HG03139 (cell line): Measurements from ENCODE around the gene ZNF846.
"Not testable (repeated sequence)": the region's sequence is repeated elsewhere in the genome, so short reads cannot be mapped to it uniquely, and the experiment has no call there.

Experiments
- ATAC-seq: cut with Tn5 transposase; IDR thresholded peaks from one replicate; pipeline ENCODE4 v1.9.1; 2021; ENCODE audit not compliant: unreplicated experiment

The ZNF846 gene

DNA sequence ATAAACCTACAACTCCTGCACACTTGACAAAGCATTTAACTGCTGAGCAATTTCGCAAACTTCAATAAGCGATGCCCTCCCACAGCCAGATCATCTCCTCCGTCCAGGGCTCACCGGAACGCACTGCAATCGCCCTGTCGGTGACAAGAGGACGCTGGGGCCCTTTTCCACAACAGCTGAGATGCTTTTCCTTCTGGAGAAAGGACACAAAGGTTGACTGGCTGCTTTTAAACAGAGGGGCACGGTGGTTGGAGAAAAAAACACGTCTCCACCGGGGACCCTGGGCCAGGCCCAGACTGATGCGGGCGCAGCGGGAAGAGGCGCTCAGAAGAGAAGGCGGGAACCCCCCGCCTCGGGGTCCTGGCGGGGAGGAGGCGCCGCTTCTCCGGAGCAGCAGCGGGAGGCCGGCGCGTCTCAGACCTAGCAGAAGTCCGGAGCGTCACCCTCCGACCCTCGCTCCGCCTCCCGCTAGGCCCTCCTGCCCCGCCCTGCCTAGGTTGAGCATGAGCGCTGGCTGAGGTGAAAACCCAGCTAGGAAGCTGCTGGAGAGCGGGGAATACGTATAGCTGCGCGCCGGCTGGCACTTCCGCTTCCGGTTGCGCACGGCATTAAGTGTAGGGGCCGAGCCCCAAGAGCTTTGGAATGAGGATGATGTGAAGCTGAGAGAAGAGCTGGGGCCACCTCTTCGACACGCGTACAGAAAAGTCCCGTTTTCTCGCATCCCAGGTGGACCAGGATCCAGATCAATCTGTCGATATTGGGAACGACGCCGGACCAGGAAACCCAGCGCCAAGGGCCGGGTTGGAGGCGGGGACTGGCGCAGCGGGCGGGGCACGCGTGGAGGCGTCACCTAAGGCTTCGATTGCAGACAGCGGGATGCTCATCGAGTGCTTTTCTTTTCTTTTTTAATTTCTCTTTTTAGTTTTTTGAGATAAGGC, at the start of gene ZNF846:
Gene ZNF846, minus strand, starts transcription at position 564 of the 938 bp plus-strand sequence. CDS start 3,788 bp downstream, outside the sequence.
- peak; percentile 93 for ATAC-seq

DNA sequence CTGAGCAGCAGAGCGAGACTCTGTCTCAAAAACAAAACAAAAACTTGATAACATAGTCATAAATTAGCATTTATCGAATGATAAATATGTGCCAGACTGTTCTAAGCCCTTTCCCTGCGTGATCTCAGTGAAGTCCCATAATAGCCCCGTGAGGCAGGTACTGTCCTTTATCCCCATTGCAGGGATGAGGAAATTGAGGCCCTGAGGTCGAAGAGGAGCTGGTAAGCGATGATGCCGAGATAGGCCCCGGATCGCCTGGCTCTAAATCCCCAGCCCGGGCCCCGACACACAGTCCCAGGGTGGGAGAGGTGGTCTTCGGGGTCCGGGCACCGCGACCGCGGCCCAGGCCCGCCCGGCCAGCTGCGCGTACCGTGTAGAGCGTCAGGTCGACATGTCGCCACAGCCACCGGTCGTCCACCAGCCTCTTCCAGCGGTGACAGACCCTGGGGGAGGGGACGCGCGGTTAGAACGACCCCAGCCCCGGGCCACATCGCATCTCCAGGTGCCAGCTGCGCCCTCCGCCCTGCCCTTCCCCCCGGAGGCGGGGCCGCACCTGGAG, 49.7 kb upstream of the ZNF846 start:
- ATAC-seq, result no peak

DNA sequence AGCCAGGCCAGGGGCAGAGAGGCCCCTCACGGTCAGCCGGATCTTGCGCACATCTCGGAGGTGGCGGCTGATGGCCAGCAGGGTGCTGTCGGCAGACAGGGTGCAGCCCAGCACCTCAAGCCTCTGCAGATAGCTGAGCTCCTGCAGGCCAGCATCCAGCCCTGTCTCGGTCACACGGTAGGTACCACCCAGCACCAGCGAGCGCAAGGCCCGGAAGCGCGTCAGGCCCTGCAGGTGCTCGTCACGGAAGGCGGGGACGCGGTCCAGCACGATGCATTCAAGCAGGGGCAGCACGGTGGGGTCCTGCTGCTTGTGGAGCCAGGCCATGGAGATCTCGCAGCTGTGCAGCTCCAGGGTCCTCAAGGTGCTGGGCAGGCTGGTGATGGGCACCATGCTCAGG, 42.6 kb upstream of the ZNF846 start:
- no peak for ATAC-seq

- no peak for ATAC-seq
Measured at GRCh38 chr19:9808855-9809824, 40.6 kb upstream of the ZNF846 start.

DNA sequence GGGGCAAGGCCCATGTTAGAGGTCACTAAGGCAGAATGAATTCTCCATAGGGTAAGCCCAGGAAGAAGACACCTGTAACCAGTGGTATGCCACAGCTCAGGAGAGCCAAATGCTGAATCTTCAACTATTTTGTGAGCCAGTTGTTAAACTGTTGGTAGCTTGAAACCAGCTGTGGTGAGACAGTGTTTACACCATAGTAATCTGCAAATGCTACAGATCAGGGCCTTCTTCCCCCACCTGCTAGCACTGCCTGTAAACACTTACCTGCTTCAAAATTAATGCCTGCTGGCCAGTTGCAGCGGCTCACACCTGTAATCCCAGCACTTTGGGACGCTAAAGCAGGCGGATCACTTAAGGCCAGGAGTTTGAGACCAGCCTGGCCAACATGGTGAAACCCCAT, 38.3 kb upstream of the ZNF846 start:
- ATAC-seq, result no peak

DNA sequence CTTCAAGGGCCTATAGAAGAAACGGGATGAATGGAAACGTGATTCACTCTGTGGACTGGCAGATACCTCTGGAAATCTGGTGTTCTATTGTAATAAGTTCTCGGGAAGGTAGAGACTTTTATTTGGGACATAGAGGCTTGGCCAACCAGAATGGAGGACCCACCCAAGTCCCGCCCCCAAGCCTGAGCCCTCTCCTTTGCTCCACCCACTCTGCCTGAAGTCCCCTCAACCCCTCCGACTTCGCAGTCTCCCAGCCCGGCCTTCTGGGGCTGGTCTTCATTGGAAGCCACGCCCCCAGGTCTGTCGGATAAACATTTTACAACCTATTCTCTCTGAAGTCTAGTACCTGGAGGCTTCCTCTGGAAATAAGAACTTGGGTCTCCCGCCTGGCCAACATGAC, 33.4 kb upstream of the ZNF846 start:
- no peak for ATAC-seq

DNA sequence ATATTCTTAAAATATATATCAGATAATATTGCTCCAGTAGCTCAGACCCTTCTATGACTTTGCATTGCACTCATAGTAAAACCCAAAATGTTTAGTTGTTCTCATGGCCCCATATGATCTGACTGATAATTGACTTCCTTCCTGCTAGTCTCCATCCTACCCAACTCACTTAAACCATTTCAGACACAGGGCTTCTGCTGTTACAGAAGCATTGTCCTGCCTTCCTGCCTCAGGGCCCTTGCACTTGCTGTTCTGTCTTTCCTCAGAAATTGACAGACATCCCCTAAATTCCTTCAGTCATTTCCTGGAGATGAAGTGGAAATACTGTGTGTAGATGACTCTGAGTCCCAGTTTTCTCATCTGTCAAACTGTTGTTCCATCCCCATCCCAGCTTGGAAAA, 30.6 kb upstream of the ZNF846 start:
- ATAC-seq, result no peak

DNA sequence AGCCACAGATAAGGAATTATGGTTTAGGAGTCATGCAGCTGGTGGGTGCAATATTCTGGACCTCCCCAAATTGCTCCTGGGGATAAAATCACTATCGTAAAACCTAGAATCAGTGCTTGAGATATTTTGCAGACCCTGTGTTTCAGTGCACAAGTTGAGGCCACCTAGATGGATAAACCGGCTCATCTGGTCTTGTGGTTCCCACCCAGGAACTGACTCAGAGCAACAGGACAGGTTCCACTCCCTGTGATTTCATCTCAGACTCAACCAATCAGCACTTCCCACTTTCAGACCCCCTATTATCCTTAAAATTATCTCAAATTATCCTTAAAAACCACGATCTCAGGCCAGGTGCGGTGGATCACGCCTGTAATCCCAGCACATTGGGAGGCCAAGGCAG, 29.3 kb upstream of the ZNF846 start:
- ATAC-seq, result no peak

DNA sequence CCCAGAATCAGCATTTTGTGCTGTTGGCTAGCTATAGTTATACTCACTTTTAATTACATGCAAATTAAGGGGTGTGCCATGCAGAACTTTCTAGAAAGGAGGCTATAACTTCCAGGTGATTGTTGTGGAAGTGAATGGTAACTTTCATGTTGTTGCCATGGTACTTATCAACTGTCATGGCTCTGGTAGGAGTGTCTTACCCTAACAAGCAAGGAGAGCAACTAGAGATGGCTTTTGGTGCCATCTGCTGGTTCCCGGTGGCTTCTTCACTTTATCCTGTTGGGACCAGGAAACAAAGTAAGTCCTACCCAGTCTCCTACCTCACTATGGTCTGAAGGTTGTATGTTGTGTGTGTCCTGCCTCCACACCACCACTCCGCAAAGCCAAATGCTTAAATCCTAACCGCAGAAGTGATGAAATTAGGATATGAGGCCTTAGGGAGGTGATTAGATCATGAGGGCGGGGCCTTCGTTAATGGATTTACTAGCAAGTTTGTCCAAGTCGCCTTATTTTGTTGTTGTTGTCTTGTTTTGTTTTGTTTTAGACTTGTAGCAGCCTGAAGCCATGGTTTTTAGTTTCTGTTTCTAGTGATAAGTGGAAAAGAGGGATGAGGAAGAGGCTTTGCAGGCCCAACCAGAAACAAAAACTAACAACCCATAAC, 27.7 kb upstream of the ZNF846 start:
- ATAC-seq, result no peak

DNA sequence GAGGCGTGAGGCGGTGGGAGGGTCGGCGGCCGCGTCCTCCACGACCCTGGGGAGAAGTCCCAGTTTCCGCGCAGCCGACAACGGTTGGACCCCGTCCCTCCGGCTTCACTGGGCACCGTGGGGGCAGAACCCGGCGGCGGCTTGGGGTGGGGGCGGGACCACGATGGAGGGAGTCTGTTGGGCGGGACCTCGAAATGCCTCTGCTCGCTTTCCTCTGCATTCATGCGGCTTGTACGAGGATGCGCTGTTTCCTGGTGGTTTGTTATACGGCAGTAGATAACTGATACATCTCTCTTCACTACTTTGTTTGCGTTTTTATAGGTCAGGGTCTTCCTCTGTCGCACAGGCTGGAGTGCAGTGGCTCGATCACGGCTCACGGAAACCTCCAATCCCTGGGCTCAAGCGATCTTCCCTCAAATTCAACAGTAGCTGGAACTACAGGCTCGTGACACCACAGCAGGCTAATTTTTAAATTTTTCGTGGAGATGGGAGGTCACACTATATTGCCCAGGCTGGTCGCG, 24.6 kb upstream of the ZNF846 start:
- no peak for ATAC-seq

DNA sequence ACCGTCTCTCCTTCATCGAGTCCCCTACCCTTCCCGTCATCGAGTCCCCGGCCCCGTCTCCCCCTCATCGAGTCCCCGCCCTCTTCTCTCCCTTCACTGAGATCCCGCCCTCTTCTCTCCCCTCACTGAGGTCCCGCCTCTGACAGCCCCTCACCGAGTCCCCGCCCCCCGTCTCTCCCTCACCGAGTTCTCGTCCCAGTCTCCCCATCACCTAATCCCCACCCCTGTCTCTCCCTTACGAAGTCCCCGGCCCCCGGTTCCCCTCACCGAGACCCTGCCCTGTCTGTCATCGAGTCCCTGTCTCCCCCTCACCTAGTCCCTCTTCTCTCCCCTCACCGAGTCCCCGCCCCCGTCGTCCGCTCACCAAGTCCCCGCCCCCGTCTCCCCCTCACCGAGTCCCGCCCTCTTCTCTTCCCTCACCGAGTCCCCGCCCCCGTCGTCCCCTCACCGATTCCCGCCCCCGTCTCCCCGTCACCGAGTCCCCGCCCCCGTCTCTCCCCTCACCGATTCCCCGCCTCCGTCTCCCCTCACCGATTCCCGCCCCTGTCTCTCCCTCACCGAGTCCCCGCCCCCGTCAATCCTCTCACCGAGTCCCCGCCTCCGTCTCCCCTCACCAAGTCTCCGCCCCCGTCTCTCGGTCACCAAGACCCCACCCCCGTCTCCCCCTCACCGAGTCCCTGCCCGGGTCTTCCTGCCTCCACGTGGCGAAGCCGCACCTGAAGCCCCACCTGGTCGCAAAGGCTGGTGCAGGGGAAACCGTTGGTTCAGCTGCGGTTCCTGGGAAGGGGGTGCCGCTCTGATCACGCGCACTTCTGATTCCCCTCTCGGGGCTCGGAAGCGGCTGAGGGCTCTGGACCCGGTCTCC, 23.9 kb upstream of the ZNF846 start:
- peak; percentile 36 for ATAC-seq

- ATAC-seq, result peak; percentile 47
Measured at GRCh38 chr19:9791552-9792205, 23.1 kb upstream of the ZNF846 start.

DNA sequence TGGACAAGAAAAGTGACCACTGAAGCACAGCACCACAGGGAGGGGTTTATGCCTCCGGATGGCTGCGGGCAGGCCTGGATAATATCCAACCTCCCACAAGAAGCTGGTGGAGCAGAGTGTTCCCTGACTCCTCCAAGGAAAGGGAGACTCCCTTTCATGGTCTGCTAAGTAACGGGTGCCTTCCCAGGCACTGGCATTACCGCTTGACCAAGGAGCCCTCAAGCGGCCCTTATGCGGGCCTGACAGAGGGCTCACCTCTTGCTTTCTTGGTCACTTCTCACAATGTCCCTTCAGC, 22.5 kb upstream of the ZNF846 start:
- ATAC-seq, result not testable (repeated sequence)

- not testable (repeated sequence) for ATAC-seq
Measured at GRCh38 chr19:9789579-9789978, 21.0 kb upstream of the ZNF846 start.

GRCh38 chr19:9789066-9789465, 20.5 kb upstream of the ZNF846 start:
- no peak for ATAC-seq

- not testable (repeated sequence) for ATAC-seq
Measured at GRCh38 chr19:9788604-9789003, 20.1 kb upstream of the ZNF846 start.

DNA sequence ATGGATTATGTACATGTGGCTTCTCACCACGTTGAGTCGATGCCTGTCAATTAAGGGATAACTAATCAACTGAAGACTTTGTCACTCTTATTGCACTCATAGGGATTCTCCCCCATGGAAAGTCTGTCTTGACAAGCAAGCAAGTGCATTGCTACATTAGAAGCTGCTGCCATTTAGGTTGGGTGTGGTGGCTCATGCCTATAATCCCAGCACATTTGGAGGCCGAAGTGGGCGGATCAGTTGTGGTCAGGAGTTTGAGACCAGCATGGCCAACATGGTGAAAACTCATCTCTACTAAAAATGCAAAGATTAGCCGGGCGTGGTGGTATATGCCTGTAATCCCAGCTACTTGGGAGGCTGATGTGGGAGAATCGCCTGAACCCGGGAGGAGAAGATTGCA, 18.3 kb upstream of the ZNF846 start:
- ATAC-seq, result no peak

- ATAC-seq, result no peak
Measured at GRCh38 chr19:9786342-9786741, 17.8 kb upstream of the ZNF846 start.
